Renal pelvis (tissue), 12 donors: ENCODE results near the gene KRT15. TPM values are rescaled to one million over a fixed set of nuclear protein-coding genes. Genes with fewer than 3 reads are reported as not detected.

Source experiments
- DNase-seq: peaks from one replicate; pipeline ENCODE4 v3.0.0-alpha.2; 2013
- long read RNA-seq, 16 experiments: transcript quantifications; one replicate each; lab custom pipeline, GENCODE V29; 2026
- polyA plus RNA-seq, 3 donors: library from polyadenylated mRNA; unstranded; fragments of 120-200 nt; gene quantifications; one replicate each; pipeline ENCODE4 v1.2.1, GENCODE V29; 2013; ENCODE audit not compliant: insufficient read length in 3 of 3

Gene KRT15
- 1 to 10 TPM; 1.3 to 3.1 (median 2.9) TPM for polyA plus RNA-seq
- long read RNA-seq, donor 1, result 0 reads
- long read RNA-seq, donor 2, result 0 reads
- long read RNA-seq, donor 3, result 0 reads
- long read RNA-seq, donor 4, result 0 reads
- long read RNA-seq, donor 5, result 0 reads
- long read RNA-seq, donor 6, result 0 reads
- long read RNA-seq, donor 7, result 0 reads
- long read RNA-seq, donor 8, result 0 reads
- long read RNA-seq, donor 9, result 0 reads
- long read RNA-seq, donor 10, result 0 reads
- long read RNA-seq, donor 11, result 0 reads
- long read RNA-seq, donor 12, result 0 reads
- long read RNA-seq, donor 13, result 0 reads
- long read RNA-seq, donor 14, result 0 reads
- long read RNA-seq, donor 15, result 0 reads
- long read RNA-seq, donor 16, result 0 reads

- no peak for DNase-seq
Observed at GRCh38 chr17:41518789-41519449, at the start of gene KRT15. KRT15 (minus strand) TSS chr17:41518890; CDS start chr17:41518827, 63 bp downstream.

GRCh38 chr17:41567317-41567716 lies 48.6 kb upstream of the KRT15 start:
- DNase-seq, result no peak

GRCh38 chr17:41565338-41565737 lies 46.6 kb upstream of the KRT15 start:
- DNase-seq, result no peak

GRCh38 chr17:41563607-41564170 lies 45.0 kb upstream of the KRT15 start:
- DNase-seq, result no peak

GRCh38 chr17:41561554-41561953 lies 42.9 kb upstream of the KRT15 start:
- DNase-seq, result no peak

- no peak for DNase-seq
Observed at GRCh38 chr17:41559548-41559947, 40.9 kb upstream of the KRT15 start.

GRCh38 chr17:41556931-41557330 lies 38.2 kb upstream of the KRT15 start:
- no peak for DNase-seq

GRCh38 chr17:41556306-41556705 lies 37.6 kb upstream of the KRT15 start:
- no peak for DNase-seq

- DNase-seq, result no peak
Observed at GRCh38 chr17:41555105-41555887, 36.6 kb upstream of the KRT15 start.

- no peak for DNase-seq
Observed at GRCh38 chr17:41553987-41554680, 35.4 kb upstream of the KRT15 start.

GRCh38 chr17:41553176-41553575 lies 34.5 kb upstream of the KRT15 start:
- no peak for DNase-seq

GRCh38 chr17:41552455-41552854 lies 33.8 kb upstream of the KRT15 start:
- DNase-seq, result no peak

GRCh38 chr17:41551365-41551764 lies 32.7 kb upstream of the KRT15 start:
- DNase-seq, result no peak

- peak; percentile 54 for DNase-seq
Observed at GRCh38 chr17:41549596-41550039, 30.9 kb upstream of the KRT15 start.

GRCh38 chr17:41548844-41549595 lies 30.3 kb upstream of the KRT15 start:
- DNase-seq, result peak; percentile 87

- no peak for DNase-seq
Observed at GRCh38 chr17:41547921-41548843, 29.5 kb upstream of the KRT15 start.

- no peak for DNase-seq
Observed at GRCh38 chr17:41547378-41547841, 28.7 kb upstream of the KRT15 start.

GRCh38 chr17:41546819-41547218 lies 28.1 kb upstream of the KRT15 start:
- no peak for DNase-seq

GRCh38 chr17:41545829-41546410 lies 27.2 kb upstream of the KRT15 start:
- no peak for DNase-seq
